ENCODE data around the gene NOP10. TPM values are rescaled to one million over a fixed set of nuclear protein-coding genes. Genes with fewer than 3 reads are reported as not detected.

Gene NOP10
- total and polyA plus RNA-seq, 2 of the 13 experiments (the other 11 are each of a cell fraction or from before 2014, with no cell fraction given) = 239 to 369 TPM

GRCh38 chr15:34342737-34343575, at the start of gene NOP10, which contains the start of gene NUTM1 (continued):
- TF ChIP-seq PAF1 (CRISPR knock-in tag; IDR thresholded peaks at IDR 0.05) (no peak), GABPB1 (CRISPR knock-in tag; IDR thresholded peaks at IDR 0.05) (peak; percentile 92), ZNF431 (CRISPR knock-in tag; IDR thresholded peaks at IDR 0.05; ENCODE audit: borderline replicate concordance, low read depth) (no peak), ERF (CRISPR knock-in tag; IDR thresholded peaks at IDR 0.05) (peak; percentile 69; the same call in 1 of the 2 replicates), TOE1 (CRISPR knock-in tag; IDR thresholded peaks at IDR 0.05) (no peak), UBTF (CRISPR knock-in tag; IDR thresholded peaks at IDR 0.05) (peak; percentile 52), HNRNPL (IDR thresholded peaks at IDR 0.05; ENCODE audit: low read depth, low read length) (no peak), TCF7 (IDR thresholded peaks at IDR 0.05; ENCODE audit: low read depth) (no peak), PLRG1 (conservative IDR thresholded peaks at IDR 0.05) (no peak), ZNF24 (IDR thresholded peaks at IDR 0.05) (no peak), HDAC1 (CRISPR knock-in tag; IDR thresholded peaks at IDR 0.05) (peak; percentile 89), HOXA3 (CRISPR knock-in tag; IDR thresholded peaks at IDR 0.05) (peak; percentile 90), ZNF121 (CRISPR knock-in tag; IDR thresholded peaks at IDR 0.05) (no peak), ZNF550 (CRISPR knock-in tag; IDR thresholded peaks at IDR 0.05; ENCODE audit: borderline replicate concordance) (no peak), BCL3 (CRISPR knock-in tag; IDR thresholded peaks at IDR 0.05) (no peak), SIX1 (CRISPR knock-in tag; IDR thresholded peaks at IDR 0.05; ENCODE audit: borderline replicate concordance) (peak; percentile 66; the same call in 1 of the 2 replicates), HNRNPUL1 (IDR thresholded peaks at IDR 0.05; ENCODE audit: low read depth, low read length) (no peak), ZNF747 (CRISPR knock-in tag; IDR thresholded peaks at IDR 0.05; ENCODE audit: borderline replicate concordance) (no peak), ZNF337 (CRISPR knock-in tag; IDR thresholded peaks at IDR 0.05; ENCODE audit: borderline replicate concordance, low read depth) (peak; percentile 71; the same call in 1 of the 2 replicates), ETV5 (CRISPR knock-in tag; IDR thresholded peaks at IDR 0.05; ENCODE audit: borderline replicate concordance) (peak; percentile 93), NFYC (CRISPR knock-in tag; IDR thresholded peaks at IDR 0.05) (no peak; the same call in 1 of the 2 replicates)
- TF ChIP-seq, protein P1, sequence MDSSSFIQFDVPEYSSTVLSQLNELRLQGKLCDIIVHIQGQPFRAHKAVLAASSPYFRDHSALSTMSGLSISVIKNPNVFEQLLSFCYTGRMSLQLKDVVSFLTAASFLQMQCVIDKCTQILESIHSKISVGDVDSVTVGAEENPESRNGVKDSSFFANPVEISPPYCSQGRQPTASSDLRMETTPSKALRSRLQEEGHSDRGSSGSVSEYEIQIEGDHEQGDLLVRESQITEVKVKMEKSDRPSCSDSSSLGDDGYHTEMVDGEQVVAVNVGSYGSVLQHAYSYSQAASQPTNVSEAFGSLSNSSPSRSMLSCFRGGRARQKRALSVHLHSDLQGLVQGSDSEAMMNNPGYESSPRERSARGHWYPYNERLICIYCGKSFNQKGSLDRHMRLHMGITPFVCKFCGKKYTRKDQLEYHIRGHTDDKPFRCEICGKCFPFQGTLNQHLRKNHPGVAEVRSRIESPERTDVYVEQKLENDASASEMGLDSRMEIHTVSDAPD (CRISPR knock-in tag; IDR thresholded peaks at IDR 0.05) = peak; percentile 62; the same call in 1 of the 2 replicates
- TF ChIP-seq, protein P2, sequence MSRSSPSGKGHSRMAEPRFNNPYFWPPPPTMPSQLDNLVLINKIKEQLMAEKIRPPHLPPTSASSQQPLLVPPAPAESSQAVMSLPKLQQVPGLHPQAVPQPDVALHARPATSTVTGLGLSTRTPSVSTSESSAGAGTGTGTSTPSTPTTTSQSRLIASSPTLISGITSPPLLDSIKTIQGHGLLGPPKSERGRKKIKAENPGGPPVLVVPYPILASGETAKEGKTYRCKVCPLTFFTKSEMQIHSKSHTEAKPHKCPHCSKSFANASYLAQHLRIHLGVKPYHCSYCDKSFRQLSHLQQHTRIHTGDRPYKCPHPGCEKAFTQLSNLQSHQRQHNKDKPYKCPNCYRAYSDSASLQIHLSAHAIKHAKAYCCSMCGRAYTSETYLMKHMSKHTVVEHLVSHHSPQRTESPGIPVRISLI (CRISPR knock-in tag; IDR thresholded peaks at IDR 0.05; ENCODE audit: borderline replicate concordance) = no peak
- TF ChIP-seq, protein P3, sequence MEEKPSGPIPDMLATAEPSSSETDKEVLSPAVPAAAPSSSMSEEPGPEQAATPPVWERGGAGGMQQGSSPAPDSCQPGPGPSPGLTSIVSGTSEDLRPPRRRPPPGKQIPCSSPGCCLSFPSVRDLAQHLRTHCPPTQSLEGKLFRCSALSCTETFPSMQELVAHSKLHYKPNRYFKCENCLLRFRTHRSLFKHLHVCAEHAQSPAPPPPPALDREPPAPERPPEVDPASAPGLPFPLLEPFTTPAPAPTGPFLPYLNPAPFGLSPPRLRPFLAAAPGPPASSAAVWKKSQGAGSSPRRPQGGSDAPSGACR (CRISPR knock-in tag; IDR thresholded peaks at IDR 0.05) = no peak
